Osteoblast (primary cell): ENCODE results near the gene CPNE9. TPM values are rescaled to one million over a fixed set of nuclear protein-coding genes. Genes with fewer than 3 reads are reported as not detected.

Source experiments
- DNase-seq: peaks from one replicate; pipeline ENCODE4 v3.0.0; 2011; ENCODE audit warnings: low spot score, mixed read lengths; ENCODE audit not compliant: insufficient read length; ENCODE audit errors: missing footprints
- H2AFZ ChIP-seq: 2 replicates; pipeline ENCODE4 v1.6.0; 2011; ENCODE audit warnings: mild to moderate bottlenecking, low read length
- H3K27ac ChIP-seq: 2 replicates; pipeline ENCODE4 v1.5.1; 2011; ENCODE audit warnings: mild to moderate bottlenecking, low read depth, low read length, moderate library complexity
- H3K27me3 ChIP-seq: 2 replicates; pipeline ENCODE4 v1.6.0; 2012; ENCODE audit warnings: mild to moderate bottlenecking, control low read depth, inconsistent platforms, low read length, moderate library complexity; ENCODE audit not compliant: insufficient read depth
- H3K36me3 ChIP-seq: 2 replicates; pipeline ENCODE4 v1.5.1; 2011; ENCODE audit warnings: mild to moderate bottlenecking, low read length, control low read depth, moderate library complexity; ENCODE audit not compliant: insufficient read depth
- H3K4me1 ChIP-seq: 2 replicates; pipeline ENCODE4 v1.5.1; 2011; ENCODE audit warnings: mild to moderate bottlenecking, low read length, control low read depth, moderate library complexity; ENCODE audit not compliant: insufficient read depth
- H3K4me2 ChIP-seq: 2 replicates; pipeline ENCODE4 v1.6.0; 2011; ENCODE audit warnings: mild to moderate bottlenecking, low read length; ENCODE audit not compliant: insufficient read depth
- H3K4me3 ChIP-seq: fragments of 200-600 bp; sonication (generic); 3 replicates; pipeline ENCODE4 v1.5.1; 2012; ENCODE audit warnings: mild to moderate bottlenecking, low read length, inconsistent platforms; ENCODE audit not compliant: insufficient read depth
- H3K79me2 ChIP-seq: 2 replicates; pipeline ENCODE4 v1.6.0; 2012; ENCODE audit warnings: mild to moderate bottlenecking, low read length, control low read depth, inconsistent platforms; ENCODE audit not compliant: insufficient read depth
- H3K9me3 ChIP-seq: 2 replicates; pipeline ENCODE4 v1.5.1; 2011; ENCODE audit warnings: low read depth, low read length, control low read depth
- H4K20me1 ChIP-seq: 2 replicates; pipeline ENCODE4 v1.6.0; 2012; ENCODE audit warnings: mild to moderate bottlenecking, low read length, control low read depth; ENCODE audit not compliant: insufficient read depth
- CTCF ChIP-seq: IDR thresholded peaks from 2 replicates; pipeline ENCODE4 v1.5.1; 2011; ENCODE audit warnings: mild to moderate bottlenecking, low read depth, low read length, moderate library complexity; ENCODE audit errors: extremely low read depth
- total RNA-seq: library from RNA; depleted of rRNA; stranded (reverse); fragments of >200 nt; gene quantifications from 2 replicates; pipeline ENCODE4 v1.2.3, GENCODE V29; 2012

Gene CPNE9
- total RNA-seq, 1 donor, result not detected

DNA sequence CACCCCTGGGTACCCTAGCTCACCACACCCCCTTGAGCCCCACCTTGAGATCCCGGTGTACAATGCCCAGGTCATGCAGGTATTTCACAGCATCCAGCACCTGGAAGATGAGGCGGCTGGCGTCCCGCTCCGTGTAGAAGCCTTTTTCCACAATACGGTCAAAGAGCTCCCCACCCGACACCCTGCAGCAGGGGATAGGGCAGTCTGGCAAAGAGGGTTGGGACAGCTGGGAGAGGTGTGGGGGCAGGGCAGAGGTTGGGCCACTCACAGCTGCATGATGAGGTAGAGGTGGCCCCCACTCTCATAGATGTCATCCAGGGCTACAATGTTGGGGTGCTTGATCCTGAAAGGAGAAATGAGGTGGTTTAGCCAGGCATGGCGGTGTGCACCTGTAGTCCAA is 59.2 kb downstream of the CPNE9 start:
- no peak overlapping the region for H3K27ac ChIP-seq
- no peaks in the 10 kb centered on the region for H4K20me1 ChIP-seq
- DNase-seq, result peak; percentile 23
- H3K27me3 ChIP-seq, result no peaks in the 10 kb centered on the region
- no peak for TF ChIP-seq CTCF
- H3K4me2 ChIP-seq, result no peak overlapping the region
- no peak overlapping the region for H3K4me3 ChIP-seq
- H3K79me2 ChIP-seq, result peaks cover 3% of the 10 kb centered on the region
- H2AFZ ChIP-seq, result no peak overlapping the region
- H3K9me3 ChIP-seq, result no peaks in the 10 kb centered on the region
- peaks cover 37% of the 10 kb centered on the region for H3K36me3 ChIP-seq
- H3K4me1 ChIP-seq, result peaks cover 1% of the 10 kb centered on the region

DNA sequence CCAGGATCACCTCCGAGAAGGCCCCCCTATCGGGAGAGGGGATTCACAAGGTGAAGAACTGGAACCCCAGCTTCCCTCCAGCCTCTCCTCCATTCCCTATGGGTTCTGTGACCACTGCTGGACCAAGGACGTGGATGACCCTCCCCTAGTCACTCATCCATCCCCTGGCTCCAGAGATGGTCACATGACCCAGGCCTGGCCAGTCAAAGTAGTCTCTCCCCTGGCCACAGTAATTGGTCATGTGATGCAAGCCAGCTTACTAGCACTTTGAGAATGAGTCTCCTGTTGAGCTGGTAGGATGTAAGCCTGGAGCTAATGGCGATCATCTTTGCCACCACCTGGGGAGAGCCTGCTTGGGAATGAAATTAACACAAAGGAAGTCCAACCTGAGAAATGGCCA is 62.2 kb downstream of the CPNE9 start:
- Histone ChIP-seq H3K27ac (no peak overlapping the region), H3K4me2 (no peak overlapping the region), H3K9me3 (no peaks in the 10 kb centered on the region), H3K4me3 (no peak overlapping the region), H4K20me1 (no peaks in the 10 kb centered on the region), H3K36me3 (peaks cover 22% of the 10 kb centered on the region), H3K4me1 (peaks cover 23% of the 10 kb centered on the region), H3K79me2 (peaks cover 21% of the 10 kb centered on the region), H2AFZ (no peak overlapping the region), H3K27me3 (no peaks in the 10 kb centered on the region)
- DNase-seq, result peak; percentile 1
- TF ChIP-seq CTCF, result no peak

GRCh38 chr3:9767418-9767817 is 63.8 kb downstream of the CPNE9 start:
- H3K27me3 ChIP-seq, result no peaks in the 10 kb centered on the region
- H3K79me2 ChIP-seq, result peaks cover 21% of the 10 kb centered on the region
- H3K36me3 ChIP-seq, result peaks cover 13% of the 10 kb centered on the region
- no peak for DNase-seq
- no peak overlapping the region for H3K27ac ChIP-seq
- TF ChIP-seq CTCF, result no peak
- no peak overlapping the region for H2AFZ ChIP-seq
- no peak overlapping the region for H3K4me2 ChIP-seq
- peaks cover 23% of the 10 kb centered on the region for H3K4me1 ChIP-seq
- no peak overlapping the region for H3K4me3 ChIP-seq
- H4K20me1 ChIP-seq, result no peaks in the 10 kb centered on the region
- no peaks in the 10 kb centered on the region for H3K9me3 ChIP-seq

GRCh38 chr3:9768141-9768775 is 64.6 kb downstream of the CPNE9 start:
- TF ChIP-seq CTCF, result no peak
- H3K9me3 ChIP-seq, result no peaks in the 10 kb centered on the region
- H3K27ac ChIP-seq, result no peak overlapping the region
- peaks cover 21% of the 10 kb centered on the region for H3K79me2 ChIP-seq
- DNase-seq, result peak; percentile 62
- H3K27me3 ChIP-seq, result no peaks in the 10 kb centered on the region
- H2AFZ ChIP-seq, result no peak overlapping the region
- H3K4me3 ChIP-seq, result no peak overlapping the region
- H3K4me2 ChIP-seq, result peak overlapping the region; percentile 92
- peaks cover 23% of the 10 kb centered on the region for H3K4me1 ChIP-seq
- H4K20me1 ChIP-seq, result no peaks in the 10 kb centered on the region
- peaks cover 5% of the 10 kb centered on the region for H3K36me3 ChIP-seq
